RWPE1 (cell line): Measurements from ENCODE around the gene CD40.

Experiments
- CTCF ChIA-PET: fragments of 350-600 bp; sonication (Branson Sonifier 250); formaldehyde crosslinking; extraction: SDS; loops from one replicate; lab custom pipeline; 2021; lab: Yijun Ruan, JAX
- POLR2A ChIA-PET: fragments of 400-600 bp; formaldehyde crosslinking; extraction: SDS; loops from one replicate; lab custom pipeline; 2020; ENCODE audit warnings: antibody characterized with exemption; ENCODE audit not compliant: low non-redundant PET; lab: Yijun Ruan, JAX
- DNase-seq: peaks from one replicate; pipeline ENCODE4 v3.0.0; 2012; ENCODE audit warnings: low spot score
- H3K27ac ChIP-seq: fragments of 450-650 bp; 2 replicates; pipeline ENCODE4 v1.5.1; 2017
- CTCF ChIP-seq: fragments of 450-650 bp; conservative IDR thresholded peaks from 2 replicates; pipeline ENCODE4 v1.5.1; 2017; ENCODE audit warnings: low read depth, mild to moderate bottlenecking

The CD40 gene

GRCh38 chr20:46177768-46178167, 59.7 kb downstream of the CD40 start:
- no peak for TF ChIP-seq CTCF
- no peak for DNase-seq
- no peak overlapping the region for H3K27ac ChIP-seq
- POLR2A ChIA-PET = no interaction called here
- CTCF ChIA-PET = interaction anchor here (5.0 kb wide), 1 partner anchor 46 kb away, joined by 39 read pairs; no protein-coding TSS in a partner anchor

GRCh38 chr20:46178891-46179290, 60.8 kb downstream of the CD40 start:
- no peak for DNase-seq
- POLR2A ChIA-PET = no interaction called here
- no peak for TF ChIP-seq CTCF
- CTCF ChIA-PET = interaction anchor here (1.9 to 5.0 kb wide), 2 partner anchors 46 to 47 kb away, joined by 10 to 39 read pairs; no protein-coding TSS in a partner anchor
- no peak overlapping the region for H3K27ac ChIP-seq
